ENCODE data around the gene CIBAR2. TPM values are rescaled to one million over a fixed set of nuclear protein-coding genes. Genes with fewer than 3 reads are reported as not detected.

CIBAR2 gene
- total RNA-seq, 3 donors from 2014 or later (not counting 1 experiment from before 2014, with no cell fraction given), result not detected

- no peak for ATAC-seq
- Mint-ChIP-seq H3K36me3 (no peaks in the 10 kb centered on the region), H3K4me1 (peaks cover 0 to 6% of the 10 kb centered on the region in 2 donors), H3K27me3 (ENCODE audit: low read depth in 2 of 2) (no peaks in the 10 kb centered on the region), H3K4me3 (no peak overlapping the region), H3K9me3 (no peaks in the 10 kb centered on the region), H3K27ac (no peak overlapping the region)
- DNase-seq, result no peak
- Histone ChIP-seq H3K36me3 (ENCODE audit: control insufficient read depth, insufficient read depth, low read length) (peaks cover 12% of the 10 kb centered on the region), H3K27me3 (ENCODE audit: control insufficient read depth, insufficient read depth, low read length) (no peaks in the 10 kb centered on the region), H3K4me3 (ENCODE audit: low read length) (no peak overlapping the region), H3K4me1 (ENCODE audit: control insufficient read depth, insufficient read depth, low read length) (no peaks in the 10 kb centered on the region), H3K27ac (ENCODE audit: low read length) (no peak overlapping the region), H3K9me3 (ENCODE audit: control insufficient read depth, insufficient read depth, low read length) (no peaks in the 10 kb centered on the region)
- TF ChIP-seq CTCF (IDR thresholded peaks at IDR 0.05), result no peak
- intact Hi-C loops (cut with micrococcal nuclease), result no loop called here
- WGBS (ENCODE audit: insufficient coverage), result 95% methylated on average over 7 of the region's 7 CpGs
Observed at GRCh38 chr16:85069171-85069570, 43.1 kb downstream of the CIBAR2 start.

GRCh38 chr16:85068746-85069145 is 43.5 kb downstream of the CIBAR2 start:
- 98% methylated on average over 8 of the region's 8 CpGs for WGBS (ENCODE audit: insufficient coverage)
- DNase-seq, result no peak
- TF ChIP-seq CTCF (IDR thresholded peaks at IDR 0.05), result no peak
- H3K4me3 Mint-ChIP-seq, result no peak overlapping the region
- no peaks in the 10 kb centered on the region for H3K4me1 ChIP-seq (ENCODE audit: control insufficient read depth, insufficient read depth, low read length)
- no peak overlapping the region for H3K4me3 ChIP-seq (ENCODE audit: low read length)
- no peaks in the 10 kb centered on the region for H3K36me3 Mint-ChIP-seq
- no peak overlapping the region for H3K27ac Mint-ChIP-seq
- ATAC-seq, result no peak
- peaks cover 0 to 6% of the 10 kb centered on the region in 2 donors for H3K4me1 Mint-ChIP-seq
- H3K27me3 ChIP-seq (ENCODE audit: control insufficient read depth, insufficient read depth, low read length), result no peaks in the 10 kb centered on the region
- no peaks in the 10 kb centered on the region for H3K9me3 ChIP-seq (ENCODE audit: control insufficient read depth, insufficient read depth, low read length)
- peaks cover 12% of the 10 kb centered on the region for H3K36me3 ChIP-seq (ENCODE audit: control insufficient read depth, insufficient read depth, low read length)
- intact Hi-C loops (cut with micrococcal nuclease), result no loop called here
- H3K27me3 Mint-ChIP-seq (ENCODE audit: low read depth in 2 of 2), result no peaks in the 10 kb centered on the region
- H3K27ac ChIP-seq (ENCODE audit: low read length), result no peak overlapping the region
- H3K9me3 Mint-ChIP-seq, result no peaks in the 10 kb centered on the region

- ATAC-seq, result no peak
- Mint-ChIP-seq H3K36me3 (no peaks in the 10 kb centered on the region), H3K4me3 (no peak overlapping the region), H3K27ac (no peak overlapping the region), H3K4me1 (peaks cover 0 to 6% of the 10 kb centered on the region in 2 donors), H3K9me3 (no peaks in the 10 kb centered on the region), H3K27me3 (ENCODE audit: low read depth in 2 of 2) (no peaks in the 10 kb centered on the region)
- no peaks in the 10 kb centered on the region for H3K9me3 ChIP-seq (ENCODE audit: control insufficient read depth, insufficient read depth, low read length)
- intact Hi-C loops (cut with micrococcal nuclease), result no loop called here
- H3K36me3 ChIP-seq (ENCODE audit: control insufficient read depth, insufficient read depth, low read length), result peaks cover 4% of the 10 kb centered on the region
- no peak overlapping the region for H3K4me3 ChIP-seq (ENCODE audit: low read length)
- WGBS (ENCODE audit: insufficient coverage), result 90% methylated on average over 8 of the region's 8 CpGs
- TF ChIP-seq CTCF (IDR thresholded peaks at IDR 0.05), result no peak
- peaks cover 10% of the 10 kb centered on the region for H3K4me1 ChIP-seq (ENCODE audit: control insufficient read depth, insufficient read depth, low read length)
- no peak overlapping the region for H3K27ac ChIP-seq (ENCODE audit: low read length)
- no peak for DNase-seq
- H3K27me3 ChIP-seq (ENCODE audit: control insufficient read depth, insufficient read depth, low read length), result no peaks in the 10 kb centered on the region
Observed at GRCh38 chr16:85067426-85067825, 44.8 kb downstream of the CIBAR2 start.

GRCh38 chr16:85067024-85067423 is 45.2 kb downstream of the CIBAR2 start:
- H3K4me1 Mint-ChIP-seq, result peaks cover 0 to 8% of the 10 kb centered on the region in 2 donors
- no peaks in the 10 kb centered on the region for H3K9me3 Mint-ChIP-seq
- Histone ChIP-seq H3K4me1 (ENCODE audit: control insufficient read depth, insufficient read depth, low read length) (peaks cover 14% of the 10 kb centered on the region), H3K27ac (ENCODE audit: low read length) (no peak overlapping the region), H3K27me3 (ENCODE audit: control insufficient read depth, insufficient read depth, low read length) (no peaks in the 10 kb centered on the region), H3K9me3 (ENCODE audit: control insufficient read depth, insufficient read depth, low read length) (no peaks in the 10 kb centered on the region), H3K36me3 (ENCODE audit: control insufficient read depth, insufficient read depth, low read length) (peaks cover 4% of the 10 kb centered on the region), H3K4me3 (ENCODE audit: low read length) (no peak overlapping the region)
- H3K4me3 Mint-ChIP-seq, result no peak overlapping the region
- 93% methylated on average over 18 of the region's 18 CpGs for WGBS (ENCODE audit: insufficient coverage)
- DNase-seq (no peak), ATAC-seq (no peak)
- no peaks in the 10 kb centered on the region for H3K36me3 Mint-ChIP-seq
- no peak overlapping the region for H3K27ac Mint-ChIP-seq
- intact Hi-C loops (cut with micrococcal nuclease), result no loop called here
- peaks cover 0 to 2% of the 10 kb centered on the region in 2 donors for H3K27me3 Mint-ChIP-seq (ENCODE audit: low read depth in 2 of 2)
- no peak for TF ChIP-seq CTCF (IDR thresholded peaks at IDR 0.05)

Data from natural killer cell (primary cell).